HepG2 (cell line): ENCODE measurements around the gene CDR2L. TPM values are rescaled to one million over a fixed set of nuclear protein-coding genes. Genes with fewer than 3 reads are reported as not detected.
A peak's percentile ranks its signal among the peaks of the same experiment; 100 is the strongest.

Experiments used
- CEBPZ ChIP-seq: IDR thresholded peaks from 2 replicates; pipeline ENCODE4 v1.6.1; 2012; ENCODE audit warnings: low read length, improper control_type of control experiment
- CREM ChIP-seq, 2 experiments: sonication (generic) in 1 of 2; formaldehyde crosslinking in 1 of 2; IDR thresholded peaks; 2 replicates each; pipeline versions ENCODE4 v1.4.0 to v1.6.1; 2016 to 2020; ENCODE audit warnings: antibody characterized with exemption in 1 of 2, mild to moderate bottlenecking in 1 of 2, missing genetic modification reagents in 1 of 2
- FOXP4 ChIP-seq: sonication (generic); formaldehyde crosslinking; IDR thresholded peaks from 2 replicates; pipeline ENCODE4 v1.4.0; 2020; ENCODE audit warnings: missing genetic modification reagents
- HIC2 ChIP-seq: sonication (generic); formaldehyde crosslinking; IDR thresholded peaks from 2 replicates; pipeline ENCODE4 v1.9.0; 2022; ENCODE audit warnings: low read depth, missing genetic modification reagents
- MAFG ChIP-seq: sonication (generic); formaldehyde crosslinking; IDR thresholded peaks from 2 replicates; pipeline ENCODE4 v1.5.1; 2020; ENCODE audit warnings: mild to moderate bottlenecking, missing genetic modification reagents
- SATB2 ChIP-seq: sonication (generic); formaldehyde crosslinking; IDR thresholded peaks from 2 replicates; pipeline ENCODE4 v1.5.0; 2020; ENCODE audit warnings: missing genetic modification reagents
- TOPORS ChIP-seq: sonication (generic); formaldehyde crosslinking; IDR thresholded peaks from 2 replicates; pipeline ENCODE4 v1.8.0; 2023; ENCODE audit warnings: mild to moderate bottlenecking, missing genetic modification reagents
- ZNF407 ChIP-seq: sonication (generic); formaldehyde crosslinking; IDR thresholded peaks from one replicate; pipeline ENCODE4 v1.5.1; 2020; ENCODE audit warnings: mild to moderate bottlenecking, missing genetic modification reagents; ENCODE audit errors: not compliant biosample characterization
- ZNF619 ChIP-seq: sonication (generic); formaldehyde crosslinking; IDR thresholded peaks from 2 replicates; pipeline ENCODE4 v1.4.0; 2020; ENCODE audit warnings: mild to moderate bottlenecking, missing genetic modification reagents
- ZNF713 ChIP-seq: sonication (generic); formaldehyde crosslinking; IDR thresholded peaks from 2 replicates; pipeline ENCODE4 v1.4.0; 2020; ENCODE audit warnings: mild to moderate bottlenecking, missing genetic modification reagents
- polyA plus RNA-seq, 8 experiments: library from polyadenylated mRNA; depleted of rRNA in 3 of 8; stranded (reverse) in 7 of 8; unstranded in 1 of 8; fragments of >200 nt; fragmentation: Illumina TruSeq in 4 of 8; extraction: Trizol in 4 of 8; gene quantifications; 2 replicates each; pipeline versions ENCODE4 v1.2.1 to v1.2.3, GENCODE V29; 2011 to 2016; ENCODE audit warnings: low read depth in 4 of 8, missing spikeins in 1 of 8, mixed read lengths in 1 of 8; ENCODE audit not compliant: insufficient read depth in 1 of 8
- total RNA-seq, 5 experiments: library from RNA; depleted of rRNA; stranded (reverse); fragments of >200 nt; fragmentation: Illumina TruSeq; extraction: Trizol; gene quantifications; 2 replicates each; pipeline ENCODE4 v1.2.3, GENCODE V29; 2016; ENCODE audit warnings: low read depth in 1 of 5

The CDR2L gene
- total and polyA plus RNA-seq, 2 of the 13 experiments (the other 11 are each of a cell fraction or from before 2014, with no cell fraction given): 1.9 to 2.1 TPM

GRCh38 chr17:75034236-75034908, 46.9 kb downstream of the CDR2L start (continued):
- TF ChIP-seq CEBPZ: no peak
- peak; percentile 88 for TF ChIP-seq SATB2 (CRISPR knock-in tag)
- no peak for TF ChIP-seq MAFG
- TF ChIP-seq CREM (IDR thresholded peaks at IDR 0.05): no peak
- no peak for TF ChIP-seq CREM (CRISPR knock-in tag; IDR thresholded peaks at IDR 0.05)
- no peak for TF ChIP-seq ZNF407 (CRISPR knock-in tag)
- TF ChIP-seq ZNF619 (CRISPR knock-in tag): peak; percentile 96; the same call in 1 of the 2 replicates
- peak; percentile 65; the same call in 1 of the 2 replicates for TF ChIP-seq HIC2 (CRISPR knock-in tag)
- peak; percentile 99 for TF ChIP-seq TOPORS (CRISPR knock-in tag)
- peak; percentile 53; the same call in 1 of the 2 replicates for TF ChIP-seq FOXP4 (CRISPR knock-in tag)
- TF ChIP-seq ZNF713 (CRISPR knock-in tag): peak; percentile 48; the same call in 1 of the 2 replicates
